GM23248 (cell line): ENCODE data around the gene HMGCL.

ENCODE experiments used
- EZH2 ChIP-seq: fragments of 200-600 bp; sonication (generic); IDR thresholded peaks from 2 replicates; pipeline ENCODE4 v1.6.1; 2018; ENCODE audit warnings: antibody characterized with exemption, mild to moderate bottlenecking; ENCODE audit not compliant: insufficient read depth, poor library complexity, severe bottlenecking
- EZH2phosphoT487 ChIP-seq: fragments of 200-600 bp; sonication (generic); IDR thresholded peaks from 2 replicates; pipeline ENCODE4 v1.6.1; 2018; ENCODE audit warnings: antibody characterized with exemption, moderate library complexity, mild to moderate bottlenecking, low read depth; ENCODE audit not compliant: insufficient read depth

- no peak for TF ChIP-seq EZH2
- TF ChIP-seq EZH2phosphoT487 = no peak
These were observed 1.5 kb downstream of the HMGCL start for GRCh38 chr1:23823767-23824166.
